Measurements from ENCODE around the gene MAGEA4. TPM values are rescaled to one million over a fixed set of nuclear protein-coding genes. Genes with fewer than 3 reads are reported as not detected.
"Not testable (repeated sequence)": the region's sequence is repeated elsewhere in the genome, so short reads cannot be mapped to it uniquely, and the experiment has no call there.

Gene MAGEA4
- not detected in 2 replicates for total RNA-seq
- polyA plus RNA-seq (2012), result not detected

DNA sequence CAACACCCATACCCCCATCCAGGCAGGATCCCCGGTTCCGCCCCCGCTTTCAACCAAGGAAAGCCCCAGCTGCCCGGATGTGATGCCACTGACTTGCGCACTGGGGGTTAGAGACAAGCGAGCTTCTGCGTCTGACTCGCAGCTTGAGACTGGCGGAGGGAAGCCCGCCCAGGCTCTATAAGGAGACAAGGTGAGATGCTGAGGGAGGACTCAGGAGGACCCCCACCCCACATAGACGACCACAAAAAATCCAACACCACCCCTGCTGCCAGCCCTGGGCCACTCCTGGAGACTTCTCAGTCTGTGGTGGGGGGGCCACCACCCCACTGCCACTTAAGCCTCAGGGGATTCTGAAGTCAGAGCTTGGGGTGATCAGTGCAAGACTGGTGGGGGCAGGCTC is at the start of gene MAGEA4:
Gene MAGEA4 (plus strand): TSS at position 110 of the 400 bp plus-strand sequence. CDS start 10,776 bp downstream, outside the sequence.
- DNase-seq (ENCODE audit: low read depth), result no peak

GRCh38 chrX:151870602-151871001 is 42.1 kb upstream of the MAGEA4 start:
- peak; percentile 44 for DNase-seq (ENCODE audit: low read depth)

GRCh38 chrX:151871244-151871643 is 41.4 kb upstream of the MAGEA4 start:
- peak; percentile 35 for DNase-seq (ENCODE audit: low read depth)

DNA sequence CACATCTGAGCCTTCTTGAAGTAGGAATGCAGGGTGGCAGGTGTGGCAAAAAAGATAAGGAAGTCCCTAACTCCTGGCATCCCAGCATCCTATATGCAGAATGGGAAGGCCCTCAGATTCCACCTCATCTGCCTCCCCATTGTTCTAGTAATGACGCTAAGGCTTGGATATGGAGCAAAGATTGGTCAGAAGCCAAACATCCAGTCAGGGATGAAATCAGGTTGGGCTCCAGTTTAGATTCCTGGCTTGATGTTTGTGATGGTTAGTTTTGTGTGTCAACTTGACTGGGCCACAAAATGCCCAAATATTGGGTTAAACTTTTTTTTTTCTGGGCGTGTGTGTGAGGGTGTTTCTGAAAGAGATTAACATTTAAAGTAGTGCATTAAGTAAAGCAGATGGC is 39.6 kb upstream of the MAGEA4 start:
- DNase-seq (ENCODE audit: low read depth), result no peak

DNA sequence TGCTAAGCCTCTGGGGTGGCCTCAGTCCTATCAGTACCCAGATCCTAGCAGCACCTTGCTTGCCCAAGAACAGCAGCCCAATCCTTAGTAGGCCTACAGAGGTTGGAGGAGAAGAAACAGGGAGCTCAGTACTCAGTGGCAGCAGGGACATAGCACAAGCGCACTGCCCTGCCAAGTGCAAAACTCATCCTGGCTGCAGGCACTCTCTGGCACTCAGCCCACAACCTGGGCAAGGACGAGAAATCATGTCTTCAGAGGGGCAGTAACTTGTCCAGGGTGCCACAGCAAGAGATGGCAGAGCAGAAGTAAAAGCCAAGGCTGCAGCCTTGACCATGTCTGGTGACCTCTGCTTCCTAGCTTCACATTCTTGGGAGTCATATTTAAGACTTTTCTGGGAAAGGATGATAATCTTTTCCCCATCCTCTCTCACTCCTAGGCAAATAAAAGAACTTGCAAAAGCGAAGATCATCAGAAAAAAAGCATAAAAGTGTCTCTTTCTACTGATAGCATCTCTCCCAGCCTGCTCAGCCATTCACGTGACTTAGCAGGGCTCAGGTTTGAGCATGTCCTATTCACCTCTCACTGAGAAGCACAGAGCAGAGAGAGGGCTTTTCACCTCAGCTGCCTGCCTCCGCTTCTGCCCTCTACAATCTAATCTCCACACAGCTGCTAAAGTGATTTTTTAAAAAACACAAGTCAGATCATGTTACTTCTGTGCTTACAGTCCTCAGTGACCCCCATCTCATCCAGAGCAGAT is 37.2 kb upstream of the MAGEA4 start:
- DNase-seq (ENCODE audit: low read depth), result no peak

DNA sequence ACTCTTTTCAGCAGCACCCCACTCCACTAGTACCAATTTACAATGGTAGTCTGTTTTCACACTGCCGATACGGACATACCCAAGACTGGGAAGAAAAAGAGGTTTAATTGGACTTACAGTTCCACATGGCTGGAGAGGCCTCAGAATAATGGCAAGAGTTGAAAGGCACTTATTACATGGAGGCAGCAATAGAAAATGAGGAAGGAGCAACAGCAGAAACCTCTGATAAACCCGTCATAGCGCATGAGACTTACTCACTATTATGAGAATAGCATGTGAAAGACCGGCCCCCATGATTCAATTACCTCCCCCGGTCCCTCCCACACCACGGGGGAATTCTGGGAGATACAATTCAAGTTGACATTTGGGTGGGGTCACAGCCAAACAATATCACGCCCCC is 34.1 kb upstream of the MAGEA4 start:
- no peak for DNase-seq (ENCODE audit: low read depth)

GRCh38 chrX:151879856-151880255 is 32.8 kb upstream of the MAGEA4 start:
- no peak for DNase-seq (ENCODE audit: low read depth)

DNA sequence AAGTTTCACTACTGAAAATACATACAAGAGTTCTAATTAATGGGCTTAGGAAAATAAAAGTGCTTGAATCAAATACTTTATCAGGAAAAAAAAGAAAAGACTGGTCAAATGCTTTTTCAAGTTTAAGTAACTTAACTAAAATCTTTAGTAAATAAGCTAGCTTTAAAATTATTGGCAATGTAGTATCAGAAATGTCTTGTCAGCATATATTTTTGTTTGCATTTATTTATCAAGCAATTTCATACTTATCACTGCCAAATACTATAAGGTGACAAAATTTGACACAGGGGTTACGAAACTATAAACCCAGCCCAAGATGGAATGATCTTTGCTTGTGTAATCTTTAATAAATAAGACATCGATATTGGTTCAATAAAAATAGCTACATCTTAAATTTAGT is 31.8 kb upstream of the MAGEA4 start:
- DNase-seq (ENCODE audit: low read depth), result no peak

DNA sequence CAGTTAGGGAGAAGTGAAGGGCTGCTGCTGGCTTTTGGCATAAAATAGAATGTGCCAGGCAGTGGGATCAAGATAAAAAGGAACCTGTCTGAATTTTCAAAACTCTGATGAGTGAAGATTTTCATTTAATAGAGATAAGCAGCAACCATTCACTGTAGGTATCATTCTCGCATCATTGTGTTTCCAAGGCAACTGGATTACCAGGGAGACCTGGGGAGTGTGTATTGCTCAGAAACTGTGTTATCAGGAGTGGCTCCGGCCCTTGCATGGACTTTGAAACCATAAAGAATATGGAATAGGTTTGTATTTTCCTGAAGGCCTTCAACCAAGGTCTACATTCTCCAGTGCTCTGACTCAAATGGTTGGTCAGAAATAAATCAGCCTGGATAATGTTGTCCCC is 23.3 kb upstream of the MAGEA4 start:
- DNase-seq (ENCODE audit: low read depth), result no peak

GRCh38 chrX:151896734-151897474 is 15.8 kb upstream of the MAGEA4 start:
- DNase-seq (ENCODE audit: low read depth), result no peak

DNA sequence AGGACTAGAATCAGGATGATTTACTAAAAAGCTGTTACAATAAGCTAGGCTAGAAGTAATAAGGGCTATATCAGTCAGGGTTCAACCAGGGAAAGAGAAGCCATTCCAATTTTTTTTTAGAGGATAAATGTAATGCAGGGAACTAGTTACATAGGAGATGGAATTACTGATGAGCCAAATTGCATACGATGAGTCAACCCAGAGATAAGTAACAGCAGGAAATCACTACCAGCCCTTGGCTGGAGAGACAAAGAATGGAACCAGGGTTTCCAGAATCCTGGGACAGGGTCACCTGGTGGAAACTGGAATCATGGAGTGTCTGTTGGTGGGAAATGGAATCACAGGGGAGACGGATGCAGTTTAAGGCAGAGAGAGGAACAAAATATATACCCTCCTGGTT is 13.1 kb upstream of the MAGEA4 start:
- no peak for DNase-seq (ENCODE audit: low read depth)

- DNase-seq (ENCODE audit: low read depth), result no peak
These were observed 10.9 kb upstream of the MAGEA4 start for GRCh38 chrX:151901826-151902225.

- peak; percentile 83 for DNase-seq (ENCODE audit: low read depth)
These were observed 9.7 kb upstream of the MAGEA4 start for GRCh38 chrX:151902813-151903591.

- no peak for DNase-seq (ENCODE audit: low read depth)
These were observed 7.7 kb upstream of the MAGEA4 start for GRCh38 chrX:151904989-151905388.

- DNase-seq (ENCODE audit: low read depth), result no peak
These were observed 468 bp upstream of the MAGEA4 start for GRCh38 chrX:151912221-151912620.

- DNase-seq (ENCODE audit: low read depth), result not testable (repeated sequence)
These were observed 6.0 kb downstream of the MAGEA4 start for GRCh38 chrX:151918736-151919135.

DNA sequence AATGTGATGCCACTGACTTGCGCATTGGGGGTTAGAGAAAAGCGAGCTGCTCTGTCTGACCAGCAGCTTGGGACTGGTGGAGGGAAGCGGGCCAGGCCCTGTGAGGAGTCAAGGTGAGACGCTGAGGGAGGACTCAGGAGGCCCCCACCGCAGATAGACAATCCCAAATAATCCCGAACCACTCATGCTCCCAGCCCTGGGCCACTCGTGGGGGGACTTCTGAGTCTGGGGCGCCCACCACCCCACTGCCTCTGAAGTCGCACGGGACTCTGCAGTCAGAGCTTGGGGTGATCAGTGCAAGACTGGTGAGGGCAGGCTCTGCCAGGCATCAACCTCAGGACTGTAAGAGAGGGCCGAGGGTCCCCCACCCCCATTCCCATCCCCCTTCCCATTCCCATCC is 6.9 kb downstream of the MAGEA4 start:
- DNase-seq (ENCODE audit: low read depth), result no peak

DNA sequence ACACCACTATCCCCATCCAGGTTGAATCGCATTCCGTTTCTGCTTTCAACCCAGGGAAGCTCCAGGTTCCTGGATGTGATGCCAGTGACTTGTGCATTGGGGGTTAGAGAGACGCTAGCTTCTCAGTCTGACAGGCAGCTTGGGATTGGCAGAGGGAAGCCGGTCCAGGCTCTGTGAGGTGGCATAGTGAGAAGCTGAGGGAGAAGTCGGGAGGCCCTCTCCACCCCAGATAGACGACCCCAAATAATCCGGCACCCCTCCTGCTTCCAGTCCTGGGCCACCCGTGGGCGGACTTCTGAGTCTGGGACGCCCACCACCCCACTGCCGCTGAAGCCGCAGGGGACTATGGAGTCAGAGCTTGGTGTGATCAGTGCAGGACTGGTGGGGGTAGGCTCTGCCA is 7.4 kb downstream of the MAGEA4 start:
- DNase-seq (ENCODE audit: low read depth), result no peak

DNA sequence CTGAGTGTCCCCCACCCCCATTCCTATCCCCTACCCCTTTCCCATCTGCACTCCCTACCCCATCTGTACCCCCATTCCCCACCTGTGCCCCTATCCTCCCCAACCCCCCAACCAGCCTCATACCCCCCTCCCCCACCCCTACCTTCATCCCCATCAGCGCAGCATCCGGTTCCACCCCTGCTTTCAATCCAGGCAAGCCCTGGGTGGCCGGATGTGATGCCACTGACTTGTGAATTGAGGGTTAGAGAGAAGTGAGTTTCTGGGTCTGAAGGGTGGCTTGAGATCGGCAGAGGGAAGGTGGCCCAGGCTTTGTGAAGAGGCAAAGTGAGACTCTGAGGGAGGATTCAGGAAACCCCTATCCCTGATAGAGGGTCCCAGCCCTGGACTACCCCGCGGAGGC is 7.8 kb downstream of the MAGEA4 start:
- DNase-seq (ENCODE audit: low read depth), result no peak

- DNase-seq (ENCODE audit: low read depth), result no peak
These were observed 8.6 kb downstream of the MAGEA4 start for GRCh38 chrX:151921292-151921691.

- no peak for DNase-seq (ENCODE audit: low read depth)
These were observed 9.2 kb downstream of the MAGEA4 start for GRCh38 chrX:151921866-151922265.

GRCh38 chrX:151922692-151923091 is 10.0 kb downstream of the MAGEA4 start:
- DNase-seq (ENCODE audit: low read depth), result no peak
